HG03565 (cell line): ENCODE data around the gene IL34.

Experiments used
- ATAC-seq: cut with Tn5 transposase; IDR thresholded peaks from one replicate; pipeline ENCODE4 v1.9.1; 2021; ENCODE audit warnings: mild to moderate bottlenecking, moderate library complexity; ENCODE audit not compliant: unreplicated experiment

IL34 gene

DNA sequence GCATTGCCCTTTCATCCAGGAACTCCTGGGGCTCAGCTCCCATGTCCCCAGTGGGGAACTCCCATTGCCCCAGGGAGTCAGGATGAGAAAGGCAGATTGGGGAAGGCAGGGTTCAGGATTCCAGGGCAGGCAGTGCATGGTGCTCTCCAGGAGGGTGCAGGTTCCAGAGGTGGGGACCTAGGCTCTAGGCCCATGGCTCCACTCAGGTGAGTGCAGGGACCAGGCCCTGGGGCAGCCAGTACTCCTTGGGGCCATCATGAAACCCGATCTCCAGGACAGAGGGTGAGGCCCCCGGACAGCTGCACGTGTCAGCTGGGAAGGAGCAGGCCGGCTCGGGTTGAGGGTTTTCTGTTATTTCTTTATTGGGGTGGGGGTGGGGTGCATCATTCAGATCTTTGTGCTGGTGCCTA, 40.7 kb downstream of the IL34 start:
- no peak for ATAC-seq

DNA sequence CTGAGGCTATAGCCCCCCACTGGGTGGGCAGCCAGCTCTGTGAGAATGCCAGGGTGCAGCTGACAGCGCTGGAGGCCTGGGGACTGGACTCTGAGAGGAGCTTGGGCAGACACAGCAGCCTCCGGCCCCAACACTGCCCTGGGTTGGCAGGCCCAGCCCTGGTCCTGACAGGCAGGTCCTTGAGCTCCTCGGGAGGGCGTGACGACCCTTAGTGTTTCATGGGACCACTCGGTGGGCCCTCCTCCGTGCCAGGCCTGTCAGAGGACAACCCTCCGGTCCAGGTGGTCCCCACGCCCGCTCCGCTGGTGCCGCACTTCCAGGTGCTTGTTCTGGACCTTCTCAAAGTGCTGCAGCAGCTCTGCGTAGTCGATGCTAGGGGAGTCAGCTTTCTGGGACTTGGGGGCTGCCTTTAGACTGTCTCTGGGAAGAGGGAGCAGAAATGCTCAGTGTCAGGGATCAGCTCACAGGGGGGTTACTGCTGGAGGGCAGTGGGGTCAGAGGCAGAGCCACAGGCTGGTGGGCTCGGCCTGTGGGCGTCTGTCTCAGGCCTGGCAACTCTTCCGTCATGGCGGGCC, 41.4 kb downstream of the IL34 start:
- ATAC-seq = no peak

DNA sequence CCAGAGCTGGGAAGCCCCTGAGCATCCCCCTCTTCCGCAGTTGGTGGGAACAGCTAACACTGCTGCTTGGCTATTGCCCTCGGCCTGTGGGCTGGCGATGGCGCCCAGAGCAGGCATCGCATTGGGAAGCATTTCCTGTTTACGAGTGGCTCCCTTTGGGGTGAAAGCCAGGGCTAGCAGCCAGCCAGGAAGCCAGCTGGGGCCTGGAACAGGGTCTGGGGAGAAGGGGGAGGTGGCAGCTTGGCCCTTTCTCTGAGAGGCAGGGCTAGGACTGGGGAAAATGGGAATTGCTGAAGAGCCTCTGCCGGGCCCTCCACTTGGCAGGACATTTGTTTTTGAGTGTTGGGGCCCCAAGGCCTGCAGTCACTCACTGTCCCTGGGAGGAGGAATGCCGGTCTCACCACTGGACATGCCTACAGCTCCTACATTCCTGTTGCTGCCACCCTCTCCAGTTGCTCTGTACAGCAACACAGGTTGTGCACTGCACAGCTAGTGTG, 41.9 kb downstream of the IL34 start:
- ATAC-seq = no peak

DNA sequence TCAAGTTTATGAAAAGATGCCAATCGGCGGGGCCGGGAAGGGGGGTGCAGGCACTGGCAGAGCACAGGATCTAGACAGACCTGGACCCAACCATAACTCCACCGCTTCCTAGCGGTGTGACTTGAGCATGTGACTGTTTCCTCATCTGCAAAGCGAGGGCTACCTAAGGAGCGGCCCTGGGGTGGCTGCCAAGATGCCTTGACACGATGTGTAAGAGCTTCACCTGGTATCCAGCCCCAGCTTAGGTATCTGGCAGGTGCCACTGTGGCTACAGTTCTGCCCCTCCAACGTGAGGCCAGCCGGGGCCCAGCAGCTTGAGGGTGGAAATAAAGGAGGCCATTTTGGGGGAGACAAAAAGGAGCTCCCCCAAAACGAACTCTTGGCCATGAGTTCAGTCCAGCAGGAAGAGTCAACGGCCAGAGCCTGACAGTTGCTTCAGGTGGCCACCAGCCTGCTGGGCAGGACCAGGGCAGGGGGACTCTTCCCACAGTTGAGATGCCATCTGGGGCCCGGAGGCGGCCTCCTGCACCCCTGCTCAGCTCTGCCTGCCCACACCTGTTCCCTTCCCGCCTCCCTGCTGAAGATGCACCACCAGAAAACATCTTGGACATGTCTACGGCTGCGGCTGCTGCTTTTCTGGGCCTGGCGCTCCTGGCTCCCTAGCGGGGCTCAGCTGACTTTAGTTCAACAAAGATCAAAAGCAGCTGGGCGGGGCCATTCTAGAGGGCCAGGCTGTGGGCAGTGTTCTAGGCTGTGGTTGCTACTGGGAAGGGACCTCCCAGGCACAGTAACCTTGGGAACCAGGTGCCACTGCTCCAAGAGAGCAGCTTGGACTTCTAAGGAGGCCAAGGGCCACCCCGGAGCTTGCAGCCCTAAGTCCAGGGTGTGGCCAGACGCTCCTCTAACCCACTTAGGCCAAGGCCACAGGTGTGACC, 42.9 kb downstream of the IL34 start:
- no peak for ATAC-seq

DNA sequence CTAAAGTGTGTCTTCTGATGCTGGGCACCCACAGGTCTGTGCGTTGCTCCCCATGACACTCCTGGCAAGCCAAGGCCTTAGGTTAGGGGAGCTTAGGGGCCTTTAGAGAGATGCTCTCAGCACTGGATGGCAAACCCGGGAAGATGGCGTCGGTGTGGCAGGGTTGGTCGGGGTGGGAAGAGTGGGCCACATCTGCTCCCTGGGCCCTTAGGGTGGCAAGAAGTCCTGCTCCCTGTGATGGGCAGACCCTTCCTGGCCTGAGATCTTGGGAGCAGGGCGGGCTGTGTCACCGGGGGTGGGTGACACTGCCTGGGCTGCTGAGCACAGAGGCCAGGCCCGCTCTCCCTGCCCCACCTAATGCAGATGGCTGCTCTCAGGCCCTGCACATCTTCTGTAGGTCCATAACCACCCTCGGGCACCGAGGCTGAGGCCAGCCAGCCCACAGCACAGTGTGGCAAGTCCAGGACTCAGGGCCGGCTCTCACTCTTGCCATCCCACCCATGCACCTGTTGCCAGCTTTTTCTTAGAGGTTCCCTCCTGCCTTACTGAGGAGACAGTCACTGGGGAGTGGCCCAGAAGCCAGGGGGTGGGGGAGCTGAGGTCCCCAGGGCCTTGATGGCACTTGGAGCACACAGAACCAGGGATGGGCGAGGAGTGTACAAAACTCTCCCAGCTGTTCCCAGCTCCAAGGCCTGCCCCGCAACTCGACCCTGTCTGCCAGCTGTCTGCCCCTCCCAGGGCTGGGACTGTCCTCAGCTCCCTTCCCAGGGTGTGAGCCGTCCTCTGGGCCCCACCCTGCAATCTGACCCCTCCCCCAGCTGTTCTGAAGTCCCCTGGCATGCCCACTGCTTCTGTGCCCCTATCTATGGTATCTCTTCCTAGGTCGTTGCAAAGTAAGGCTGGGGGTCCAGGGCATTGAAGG, 43.9 kb downstream of the IL34 start:
- ATAC-seq = no peak

DNA sequence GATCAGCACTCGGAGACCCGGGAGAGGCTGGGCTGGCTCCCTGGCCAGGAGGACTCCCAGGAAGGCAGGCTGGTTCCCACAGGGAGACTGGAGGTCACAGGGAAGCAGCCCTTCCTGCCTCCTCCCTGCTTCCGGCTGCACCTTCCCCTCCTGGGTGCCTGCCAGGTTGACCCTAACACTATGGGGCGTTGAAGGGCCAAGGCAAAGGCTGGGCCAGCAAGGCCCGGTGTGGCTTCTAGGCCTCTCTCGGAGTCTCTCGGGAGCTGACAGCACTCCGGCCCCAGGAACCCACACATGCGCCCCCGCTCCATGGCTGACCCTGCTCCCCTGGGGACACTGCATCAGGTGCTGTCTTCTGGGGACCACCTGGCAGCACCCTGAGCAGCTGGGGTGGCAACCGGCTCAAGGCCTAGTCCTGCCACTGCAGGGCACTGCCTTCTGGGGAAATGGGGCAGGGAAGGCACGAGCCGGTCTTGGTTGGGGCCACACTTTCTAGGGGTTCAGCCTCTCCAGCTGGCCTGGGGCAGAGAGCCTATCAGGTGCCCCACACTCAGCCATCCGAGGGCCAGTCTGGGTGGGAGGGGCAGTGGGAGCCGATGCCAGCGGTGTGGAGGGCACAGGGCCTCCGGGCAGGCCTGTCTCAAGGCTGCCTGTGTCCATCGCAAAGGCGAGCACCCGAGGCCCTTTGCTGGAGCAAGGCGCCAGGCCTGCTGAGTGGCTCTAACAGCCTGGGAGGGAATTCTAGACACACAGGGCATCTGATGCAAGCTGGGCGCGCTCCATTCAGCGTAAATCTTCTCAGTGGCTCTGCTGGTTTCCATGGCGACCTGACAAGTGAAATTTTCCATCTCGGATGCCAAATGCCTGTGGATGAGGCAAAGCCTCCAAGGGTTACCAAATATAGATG, 45.1 kb downstream of the IL34 start:
- ATAC-seq = no peak

DNA sequence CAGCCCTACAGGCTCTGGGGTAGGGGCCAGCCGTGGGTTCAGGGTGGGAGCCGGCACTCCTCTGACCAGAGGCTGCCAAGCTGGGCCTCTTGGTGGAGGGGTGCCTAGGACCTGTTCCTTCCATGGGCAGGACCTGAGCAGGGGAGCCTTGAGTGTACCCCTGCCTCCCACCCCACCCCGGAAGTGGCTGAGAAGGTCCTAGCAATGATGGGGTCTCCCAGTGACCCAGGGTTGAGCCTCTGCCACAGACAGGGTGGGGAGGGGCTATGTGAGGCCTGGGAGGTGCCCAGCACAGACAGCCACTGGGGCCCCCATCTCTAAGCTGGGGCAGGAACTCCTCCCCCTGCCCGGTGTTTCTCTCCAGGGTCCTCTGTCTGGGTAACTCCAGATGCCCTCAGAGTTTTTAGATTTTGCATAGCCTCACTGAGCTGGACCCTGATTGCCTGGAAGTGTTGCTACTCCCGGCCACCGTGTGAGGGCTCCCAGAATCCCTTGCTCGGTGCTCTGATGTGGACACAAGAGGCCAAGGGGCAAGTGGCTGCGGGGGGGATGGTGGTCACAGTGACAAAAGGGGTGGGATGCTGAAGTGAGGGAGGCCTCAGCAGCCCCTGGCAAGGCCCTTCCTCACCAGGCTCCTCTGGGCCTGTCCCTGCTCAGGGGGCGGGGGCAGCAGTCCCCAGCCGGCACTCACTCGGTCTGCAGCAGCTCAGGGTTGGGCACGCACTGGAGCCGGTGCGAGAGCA, 45.9 kb downstream of the IL34 start:
- ATAC-seq = no peak

DNA sequence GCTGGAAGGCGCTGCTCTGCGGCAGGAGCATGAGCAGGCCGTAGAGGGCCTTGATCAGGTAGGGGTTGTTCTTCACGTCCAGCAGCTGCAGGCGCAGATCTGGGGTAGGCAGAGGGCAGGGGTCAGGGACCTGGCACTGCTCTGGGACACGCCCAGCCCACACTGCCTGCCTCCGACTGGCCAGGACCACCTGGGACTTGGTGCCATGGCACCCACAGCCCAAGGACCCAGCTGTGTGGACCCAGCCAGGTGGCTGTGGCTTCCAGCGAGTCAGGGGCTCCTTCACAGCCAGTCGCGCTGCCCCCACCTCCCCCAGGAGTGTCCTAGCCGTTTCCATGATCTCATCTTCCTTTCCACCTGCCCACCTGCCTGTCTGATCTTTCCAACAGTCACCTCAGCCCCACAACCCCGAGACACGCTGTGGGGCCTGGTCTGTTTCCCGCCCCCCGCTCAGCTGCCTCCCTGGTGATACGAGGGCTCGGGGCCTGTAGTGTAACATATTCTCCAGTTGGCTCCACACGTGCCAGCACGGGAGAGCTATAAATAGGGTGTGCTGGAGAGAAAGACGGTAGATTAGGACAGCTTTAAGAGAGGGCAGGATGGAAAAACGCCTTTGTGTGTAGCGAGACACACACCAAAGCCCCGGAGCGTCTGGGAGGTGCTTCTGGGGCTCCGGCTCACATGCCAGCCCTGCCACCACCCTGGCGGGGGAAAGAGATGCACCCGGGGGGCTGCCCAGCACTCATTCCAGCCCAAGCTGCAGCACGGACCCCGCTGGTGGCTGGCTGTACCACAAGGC, 46.7 kb downstream of the IL34 start:
- no peak for ATAC-seq

DNA sequence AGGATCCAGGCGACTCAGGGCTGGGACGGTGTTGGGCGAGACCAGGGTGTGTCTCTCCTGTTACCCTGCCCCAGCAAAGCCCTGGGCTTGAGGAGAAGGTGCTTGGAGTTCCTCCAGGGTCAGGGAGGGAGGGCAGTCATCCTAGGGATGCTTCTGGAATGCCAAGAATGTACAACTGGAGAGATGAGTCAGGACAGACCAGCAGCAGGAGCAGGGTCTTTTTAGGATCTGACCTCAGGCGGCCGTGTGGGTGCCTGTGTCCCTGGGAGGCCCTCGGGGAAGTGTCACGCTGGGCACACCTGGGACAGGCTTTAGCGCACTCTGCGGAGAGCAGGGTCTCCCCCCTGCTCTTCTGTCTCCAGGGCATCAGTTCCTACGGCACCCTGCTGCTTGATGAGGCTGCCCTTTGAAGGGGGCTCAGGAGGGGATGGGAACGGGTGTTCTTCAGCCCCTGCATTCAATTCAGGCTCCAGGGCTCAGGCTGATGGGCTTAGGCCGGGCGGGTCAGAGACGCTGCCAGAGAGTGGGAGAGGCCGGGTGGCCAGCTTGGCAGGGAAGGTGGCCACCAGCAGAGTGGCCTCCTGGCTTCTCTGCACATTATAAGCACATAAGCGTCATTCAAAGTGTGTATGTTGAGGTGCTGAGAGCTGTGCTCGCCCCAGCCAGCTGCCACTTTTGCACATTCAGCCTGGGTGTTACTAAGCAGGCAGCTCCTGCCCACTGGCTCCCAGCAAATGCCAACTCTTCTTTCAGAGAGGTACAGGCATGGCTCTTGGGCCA, 47.9 kb downstream of the IL34 start:
- no peak for ATAC-seq

DNA sequence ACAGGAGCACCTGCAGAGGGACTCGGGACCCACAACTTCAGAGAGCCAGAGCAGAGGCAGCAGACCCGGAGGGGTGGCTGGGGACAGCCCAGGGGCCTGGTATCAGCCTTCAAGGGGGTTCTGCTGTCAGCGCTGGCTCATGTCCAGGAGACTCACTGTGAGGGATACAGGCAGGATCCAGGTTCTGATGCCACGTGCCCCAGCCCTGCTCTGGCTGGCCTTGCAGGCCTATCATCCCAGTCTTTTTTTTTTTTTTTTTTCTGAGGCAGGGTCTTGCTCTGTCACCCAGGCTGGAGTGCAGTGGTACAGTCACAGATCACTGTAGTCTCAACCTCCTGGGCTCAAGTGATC, 48.5 kb downstream of the IL34 start:
- no peak for ATAC-seq

DNA sequence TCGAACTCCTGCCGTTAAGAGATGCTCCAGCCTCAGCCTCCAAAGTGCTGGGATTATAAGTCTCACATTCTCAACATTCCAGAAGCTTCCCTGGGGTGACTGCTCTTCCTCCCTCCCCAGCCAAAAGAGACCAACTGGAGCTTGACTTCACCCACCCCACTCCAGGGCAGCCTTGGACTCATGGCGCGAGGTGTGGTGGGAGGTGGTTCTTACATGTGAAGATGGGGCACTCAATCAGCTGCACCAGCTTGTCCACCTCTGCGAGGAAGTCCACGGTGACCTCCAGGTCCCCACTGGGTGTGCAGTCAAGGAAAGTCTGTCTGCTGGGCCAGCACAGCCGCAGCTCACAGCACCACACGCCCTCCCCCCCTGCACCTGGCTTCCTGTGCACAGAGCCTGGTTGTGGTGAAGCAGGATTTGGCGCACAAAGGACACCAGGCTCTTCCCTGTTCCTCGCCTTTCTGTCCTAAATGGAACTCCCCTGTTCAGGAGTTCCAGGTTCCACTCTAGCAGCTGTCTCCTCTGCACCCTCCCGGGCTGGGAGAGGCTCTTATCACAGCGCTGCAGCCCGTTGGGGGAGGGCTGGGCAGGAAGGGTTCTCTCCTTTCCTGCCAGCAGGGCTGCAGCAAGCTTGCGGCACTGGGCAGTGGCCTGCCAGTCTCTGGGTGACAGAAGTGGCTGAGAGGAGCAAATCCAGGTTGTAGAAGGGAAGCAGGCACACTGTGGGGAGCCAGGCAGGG, 49.1 kb downstream of the IL34 start:
- ATAC-seq = no peak

DNA sequence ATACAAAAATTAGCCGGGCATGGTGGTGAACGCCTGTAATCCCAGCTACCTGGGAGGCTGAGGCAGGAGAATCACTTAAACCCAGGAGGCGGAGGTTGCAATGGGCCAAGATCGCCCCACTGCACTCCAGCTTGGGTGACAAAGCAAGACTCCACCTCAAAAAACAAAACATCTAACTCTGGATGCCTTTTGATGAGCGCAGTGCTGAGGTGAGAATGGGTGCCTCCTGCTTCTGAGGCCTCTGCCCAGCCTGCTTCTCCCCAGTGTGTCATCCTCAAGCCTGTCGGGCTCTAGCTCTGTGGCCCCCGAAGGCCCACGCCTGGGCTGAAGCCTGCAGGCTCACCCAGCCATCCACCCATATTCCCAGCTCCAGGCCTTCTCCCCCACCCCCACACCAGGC, 50.0 kb downstream of the IL34 start:
- no peak for ATAC-seq

DNA sequence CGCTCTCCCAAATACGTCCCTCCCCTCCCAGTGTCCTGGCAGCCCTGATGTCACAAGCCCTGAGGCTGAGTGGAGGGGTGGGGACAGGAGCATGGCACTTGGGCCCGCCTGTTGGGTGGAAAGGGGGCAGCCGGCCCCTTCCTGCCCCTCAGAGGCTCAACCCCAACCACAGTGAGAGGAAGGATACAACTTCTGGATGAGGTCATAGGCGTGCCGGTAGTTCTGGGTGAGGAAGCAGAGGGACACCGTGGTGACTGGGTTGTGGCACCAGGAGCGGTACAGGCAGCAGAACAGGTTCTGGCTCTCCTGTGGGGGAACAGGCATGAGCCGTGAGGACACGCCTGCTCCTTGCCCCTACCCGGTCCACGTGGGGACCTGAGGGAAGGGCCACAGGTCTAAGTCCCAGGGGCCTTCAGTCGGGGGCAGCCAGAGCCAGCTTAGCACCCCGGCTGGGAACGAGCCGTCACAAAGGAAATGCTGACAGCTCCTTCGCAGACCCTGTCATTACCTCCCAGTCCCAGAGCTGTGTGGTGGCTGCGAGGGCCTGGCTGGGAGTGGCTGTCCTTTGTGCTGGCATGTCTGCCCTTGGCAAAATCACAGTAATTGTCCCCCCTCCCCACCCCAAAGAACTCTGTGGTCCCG, 50.7 kb downstream of the IL34 start:
- no peak for ATAC-seq

DNA sequence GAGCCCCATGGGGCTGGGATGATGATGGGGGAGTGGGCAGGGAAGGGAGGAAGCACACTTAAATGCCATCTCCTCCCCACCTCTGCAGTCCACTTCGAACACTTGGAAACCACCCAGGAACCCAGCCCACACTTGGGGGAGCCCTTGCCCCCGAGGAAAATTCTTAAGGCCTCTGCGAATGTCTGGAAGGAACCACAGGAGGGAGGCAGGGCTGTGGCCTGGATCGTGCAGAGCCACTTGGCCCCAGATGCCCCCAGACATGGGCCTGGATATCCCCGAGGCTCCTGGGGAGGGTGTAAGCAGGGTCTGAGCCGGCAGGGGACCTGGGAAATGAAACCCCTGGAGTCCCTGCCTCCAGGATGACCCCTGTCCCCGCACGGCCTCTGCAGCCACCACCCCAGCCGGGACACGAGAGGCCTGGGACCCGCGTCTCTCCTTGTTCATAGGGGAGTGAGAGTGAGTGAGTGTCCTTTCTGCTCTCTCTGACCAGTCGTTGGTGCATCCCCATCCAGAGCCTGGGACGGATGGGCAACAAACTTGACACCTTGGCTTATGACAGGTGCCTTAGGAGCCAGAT, 51.3 kb downstream of the IL34 start:
- no peak for ATAC-seq

DNA sequence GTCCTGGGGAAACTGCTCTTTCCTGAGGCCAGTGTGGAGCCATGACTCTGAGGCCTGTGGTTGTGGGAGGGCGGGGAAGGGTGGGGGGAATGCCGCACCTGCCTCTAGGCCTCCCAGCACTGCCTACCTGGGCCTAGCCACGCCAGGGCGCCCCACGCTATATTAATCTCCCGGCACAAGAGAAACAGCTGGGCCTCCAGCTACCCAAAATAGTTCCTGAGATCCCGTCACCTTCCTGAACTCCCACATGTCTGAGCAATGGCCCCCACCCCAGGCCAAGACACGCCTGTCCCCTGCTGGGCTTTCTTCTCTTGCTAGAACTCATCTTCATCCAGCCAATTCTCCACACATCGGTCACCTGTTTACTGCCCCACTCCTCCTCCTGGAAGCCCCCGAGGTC, 52.5 kb downstream of the IL34 start:
- no peak for ATAC-seq

DNA sequence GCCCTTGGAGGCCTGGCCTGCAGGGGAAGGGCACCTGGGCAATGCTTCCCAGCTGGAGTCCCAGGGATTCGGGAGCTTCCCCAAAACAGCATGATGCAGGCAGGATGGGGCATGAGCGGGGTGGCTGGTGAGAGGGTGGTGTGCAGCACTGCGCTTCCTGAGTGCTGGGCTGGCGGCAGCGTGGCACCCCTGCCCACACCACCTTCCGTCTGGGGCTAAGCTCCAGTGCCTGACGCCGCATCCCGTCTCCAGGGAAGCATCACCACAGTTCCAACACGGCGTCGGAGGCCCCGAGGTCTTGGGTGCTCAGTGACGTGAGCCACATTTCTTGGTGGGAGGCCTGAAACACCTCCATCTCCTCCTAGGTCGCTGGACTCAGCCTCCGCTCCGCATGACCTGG, 53.3 kb downstream of the IL34 start:
- no peak for ATAC-seq
